Liver (tissue), 9 donors: Measurements from ENCODE around the gene URAD. TPM values are rescaled to one million over a fixed set of nuclear protein-coding genes. Genes with fewer than 3 reads are reported as not detected.

ENCODE experiments used
- DNase-seq: peaks from one replicate; pipeline ENCODE4 v3.0.0-alpha.2; 2017; ENCODE audit warnings: low spot score
- H3K27ac ChIP-seq, 2 donors: one replicate each; pipeline ENCODE4 v1.7.0; 2013; ENCODE audit warnings: inconsistent platforms in 2 of 2, low read length in 2 of 2, control low read depth in 1 of 2, low read depth in 1 of 2, mild to moderate bottlenecking in 1 of 2
- H3K27me3 ChIP-seq, 4 donors: one replicate each; pipeline versions ENCODE4 v1.6.1 to v1.7.0; 2013; ENCODE audit warnings: low read length in 3 of 4, inconsistent platforms in 1 of 4, mild to moderate bottlenecking in 1 of 4, moderate library complexity in 1 of 4; ENCODE audit not compliant: control insufficient read depth in 4 of 4, insufficient read depth in 4 of 4
- H3K36me3 ChIP-seq, 4 donors: one replicate each; pipeline versions ENCODE4 v1.6.1 to v1.7.0; 2013; ENCODE audit warnings: low read length in 3 of 4, mild to moderate bottlenecking in 3 of 4, low read depth in 1 of 4, moderate library complexity in 1 of 4; ENCODE audit not compliant: control insufficient read depth in 4 of 4, insufficient read depth in 3 of 4
- H3K4me1 ChIP-seq, 4 donors: one replicate each; pipeline versions ENCODE4 v1.6.1 to v1.7.0; 2013; ENCODE audit warnings: low read length in 3 of 4, mild to moderate bottlenecking in 3 of 4, moderate library complexity in 1 of 4; ENCODE audit not compliant: control insufficient read depth in 4 of 4, insufficient read depth in 4 of 4
- H3K4me3 ChIP-seq, 3 donors: one replicate each; pipeline versions ENCODE4 v1.6.1 to v1.7.0; 2013; ENCODE audit warnings: low read length in 3 of 3, control low read depth in 1 of 3, low read depth in 1 of 3, mild to moderate bottlenecking in 1 of 3
- H3K9ac ChIP-seq, 2 donors: one replicate each; pipeline ENCODE4 v1.7.0; 2013; ENCODE audit warnings: low read length in 2 of 2, mild to moderate bottlenecking in 2 of 2, moderate library complexity in 2 of 2, control low read depth in 1 of 2, low read depth in 1 of 2
- H3K9me3 ChIP-seq, 4 donors: one replicate each; pipeline versions ENCODE4 v1.6.1 to v1.7.0; 2013; ENCODE audit warnings: low read length in 3 of 4; ENCODE audit not compliant: control insufficient read depth in 4 of 4
- EGR1 ChIP-seq, 2 donors: IDR thresholded peaks; 2 replicates each; pipeline ENCODE4 v1.6.1; 2016 to 2018; ENCODE audit warnings: antibody characterized with exemption in 2 of 2, low read depth in 2 of 2
- FOXA2 ChIP-seq: IDR thresholded peaks from 2 replicates; pipeline ENCODE4 v1.6.1; 2016; ENCODE audit warnings: antibody characterized with exemption
- GABPA ChIP-seq, 2 donors: IDR thresholded peaks in 1 of 2; conservative IDR thresholded peaks in 1 of 2; 2 replicates each; pipeline ENCODE4 v1.6.1; 2016; ENCODE audit warnings: antibody characterized with exemption in 2 of 2, mild to moderate bottlenecking in 1 of 2, moderate library complexity in 1 of 2
- HNF4A ChIP-seq, 2 donors: conservative IDR thresholded peaks; 2 replicates each; pipeline ENCODE4 v1.6.1; 2016; ENCODE audit warnings: antibody characterized with exemption in 2 of 2, mild to moderate bottlenecking in 2 of 2
- HNF4G ChIP-seq: IDR thresholded peaks from 2 replicates; pipeline ENCODE4 v1.6.1; 2016; ENCODE audit warnings: antibody characterized with exemption
- MAX ChIP-seq: IDR thresholded peaks from 2 replicates; pipeline ENCODE4 v1.6.1; 2016; ENCODE audit warnings: antibody characterized with exemption
- NR2F2 ChIP-seq: IDR thresholded peaks from 2 replicates; pipeline ENCODE4 v1.6.1; 2016; ENCODE audit warnings: antibody characterized with exemption
- RAD21 ChIP-seq, 2 donors: IDR thresholded peaks; 2 replicates each; pipeline ENCODE4 v1.6.1; 2016; ENCODE audit warnings: antibody characterized with exemption in 2 of 2, mild to moderate bottlenecking in 2 of 2
- SP1 ChIP-seq: IDR thresholded peaks from 2 replicates; pipeline ENCODE4 v1.6.1; 2018; ENCODE audit warnings: antibody characterized with exemption, mild to moderate bottlenecking
- YY1 ChIP-seq: IDR thresholded peaks from 2 replicates; pipeline ENCODE4 v1.6.1; 2016; ENCODE audit warnings: antibody characterized with exemption, mild to moderate bottlenecking
- WGBS: extraction: QIAGEN DNeasy Blood & Tissue Kit; methylation state at CpG from one replicate; pipeline ENCODE4 v1.1.7; 2013; 5-methylcytosine and 5-hydroxymethylcytosine counted together
- polyA plus RNA-seq, 2 donors: library from polyadenylated mRNA; stranded (reverse) in 1 of 2; unstranded in 1 of 2; fragments of 200-250 nt in 1 of 2; fragments of >200 nt in 1 of 2; fragmentation: Nextera tagmentation in 1 of 2; extraction: Ambion mirVana in 1 of 2; gene quantifications; one replicate each; pipeline versions ENCODE4 v1.2.1 to v1.2.3, GENCODE V29; 2013 to 2015
- total RNA-seq, 2 donors: library from RNA; depleted of rRNA; stranded (reverse); fragments of >200 nt; gene quantifications; one replicate each; pipeline ENCODE4 v1.2.3, GENCODE V29; 2014
- TF ChIP-seq, protein P1 (sequence below): IDR thresholded peaks from 2 replicates; pipeline ENCODE4 v1.6.1; 2016; ENCODE audit warnings: antibody characterized with exemption
- TF ChIP-seq, protein P2 (sequence below): IDR thresholded peaks from 2 replicates; pipeline ENCODE4 v1.6.1; 2016; ENCODE audit warnings: antibody characterized with exemption
- TF ChIP-seq, protein P3 (sequence below): fragments of 150-350 bp; IDR thresholded peaks from 2 replicates; pipeline ENCODE4 v1.5.1; 2017; ENCODE audit warnings: improper control_type of control experiment, low read depth, low read length; ENCODE audit not compliant: missing input control
- TF ChIP-seq, protein P4 (sequence below): IDR thresholded peaks from 2 replicates; pipeline ENCODE4 v1.6.1; 2016; ENCODE audit warnings: antibody characterized with exemption, mild to moderate bottlenecking
- donor health status: healthy.
- donor health status: healthy.
- donor health status: healthy.
- donor health status: healthy.
- donor health status: healthy.

The URAD gene
- total and polyA plus RNA-seq, 4 donors, result not detected

GRCh38 chr13:27985600-27985999, 2.9 kb downstream of the URAD start (continued):
- TF ChIP-seq EGR1 (IDR thresholded peaks at IDR 0.05; ENCODE audit: low read depth in 2 of 2) (no peak), SP1 (no peak), HNF4G (no peak)
- TF ChIP-seq, protein P1, sequence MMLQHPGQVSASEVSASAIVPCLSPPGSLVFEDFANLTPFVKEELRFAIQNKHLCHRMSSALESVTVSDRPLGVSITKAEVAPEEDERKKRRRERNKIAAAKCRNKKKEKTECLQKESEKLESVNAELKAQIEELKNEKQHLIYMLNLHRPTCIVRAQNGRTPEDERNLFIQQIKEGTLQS, result no peak
- TF ChIP-seq, protein P2, sequence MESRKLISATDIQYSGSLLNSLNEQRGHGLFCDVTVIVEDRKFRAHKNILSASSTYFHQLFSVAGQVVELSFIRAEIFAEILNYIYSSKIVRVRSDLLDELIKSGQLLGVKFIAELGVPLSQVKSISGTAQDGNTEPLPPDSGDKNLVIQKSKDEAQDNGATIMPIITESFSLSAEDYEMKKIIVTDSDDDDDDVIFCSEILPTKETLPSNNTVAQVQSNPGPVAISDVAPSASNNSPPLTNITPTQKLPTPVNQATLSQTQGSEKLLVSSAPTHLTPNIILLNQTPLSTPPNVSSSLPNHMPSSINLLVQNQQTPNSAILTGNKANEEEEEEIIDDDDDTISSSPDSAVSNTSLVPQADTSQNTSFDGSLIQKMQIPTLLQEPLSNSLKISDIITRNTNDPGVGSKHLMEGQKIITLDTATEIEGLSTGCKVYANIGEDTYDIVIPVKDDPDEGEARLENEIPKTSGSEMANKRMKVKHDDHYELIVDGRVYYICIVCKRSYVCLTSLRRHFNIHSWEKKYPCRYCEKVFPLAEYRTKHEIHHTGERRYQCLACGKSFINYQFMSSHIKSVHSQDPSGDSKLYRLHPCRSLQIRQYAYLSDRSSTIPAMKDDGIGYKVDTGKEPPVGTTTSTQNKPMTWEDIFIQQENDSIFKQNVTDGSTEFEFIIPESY, result no peak

DNA sequence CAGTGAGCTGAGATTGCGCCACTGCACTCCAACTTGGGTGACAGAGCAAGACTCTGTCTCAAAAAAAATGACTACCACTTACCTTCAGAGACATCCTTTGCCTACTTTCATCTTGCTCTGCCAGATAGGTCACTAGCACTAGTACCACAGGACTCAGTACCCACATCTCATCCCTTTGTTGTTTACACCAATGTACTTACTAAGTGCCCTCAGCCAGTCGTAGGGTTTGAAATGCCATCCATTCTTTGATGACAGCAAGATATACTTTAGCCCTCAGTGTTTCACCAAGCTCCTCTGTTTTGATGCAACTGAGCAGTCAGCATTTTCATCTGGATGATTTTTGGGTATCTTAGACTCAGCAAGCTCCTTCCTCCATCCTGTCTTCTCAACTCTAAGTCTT, 6.1 kb downstream of the URAD start:
- H3K27ac ChIP-seq, result no peak overlapping the region
- 67% methylated on average over 2 of the region's 2 CpGs for WGBS
- TF ChIP-seq, protein P3, sequence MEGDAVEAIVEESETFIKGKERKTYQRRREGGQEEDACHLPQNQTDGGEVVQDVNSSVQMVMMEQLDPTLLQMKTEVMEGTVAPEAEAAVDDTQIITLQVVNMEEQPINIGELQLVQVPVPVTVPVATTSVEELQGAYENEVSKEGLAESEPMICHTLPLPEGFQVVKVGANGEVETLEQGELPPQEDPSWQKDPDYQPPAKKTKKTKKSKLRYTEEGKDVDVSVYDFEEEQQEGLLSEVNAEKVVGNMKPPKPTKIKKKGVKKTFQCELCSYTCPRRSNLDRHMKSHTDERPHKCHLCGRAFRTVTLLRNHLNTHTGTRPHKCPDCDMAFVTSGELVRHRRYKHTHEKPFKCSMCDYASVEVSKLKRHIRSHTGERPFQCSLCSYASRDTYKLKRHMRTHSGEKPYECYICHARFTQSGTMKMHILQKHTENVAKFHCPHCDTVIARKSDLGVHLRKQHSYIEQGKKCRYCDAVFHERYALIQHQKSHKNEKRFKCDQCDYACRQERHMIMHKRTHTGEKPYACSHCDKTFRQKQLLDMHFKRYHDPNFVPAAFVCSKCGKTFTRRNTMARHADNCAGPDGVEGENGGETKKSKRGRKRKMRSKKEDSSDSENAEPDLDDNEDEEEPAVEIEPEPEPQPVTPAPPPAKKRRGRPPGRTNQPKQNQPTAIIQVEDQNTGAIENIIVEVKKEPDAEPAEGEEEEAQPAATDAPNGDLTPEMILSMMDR, result no peak
- TF ChIP-seq, protein P1, result no peak
- TF ChIP-seq YY1 (no peak), SP1 (no peak), GABPA (IDR thresholded peaks at IDR 0.05 in 1 of 2, conservative IDR thresholded peaks at IDR 0.05 in 1 of 2) (no peak), NR2F2 (no peak), RAD21 (IDR thresholded peaks at IDR 0.05) (no peak), HNF4A (conservative IDR thresholded peaks at IDR 0.05) (no peak), MAX (no peak), EGR1 (IDR thresholded peaks at IDR 0.05; ENCODE audit: low read depth in 2 of 2) (no peak), HNF4G (no peak), FOXA2 (no peak)
- TF ChIP-seq, protein P4, sequence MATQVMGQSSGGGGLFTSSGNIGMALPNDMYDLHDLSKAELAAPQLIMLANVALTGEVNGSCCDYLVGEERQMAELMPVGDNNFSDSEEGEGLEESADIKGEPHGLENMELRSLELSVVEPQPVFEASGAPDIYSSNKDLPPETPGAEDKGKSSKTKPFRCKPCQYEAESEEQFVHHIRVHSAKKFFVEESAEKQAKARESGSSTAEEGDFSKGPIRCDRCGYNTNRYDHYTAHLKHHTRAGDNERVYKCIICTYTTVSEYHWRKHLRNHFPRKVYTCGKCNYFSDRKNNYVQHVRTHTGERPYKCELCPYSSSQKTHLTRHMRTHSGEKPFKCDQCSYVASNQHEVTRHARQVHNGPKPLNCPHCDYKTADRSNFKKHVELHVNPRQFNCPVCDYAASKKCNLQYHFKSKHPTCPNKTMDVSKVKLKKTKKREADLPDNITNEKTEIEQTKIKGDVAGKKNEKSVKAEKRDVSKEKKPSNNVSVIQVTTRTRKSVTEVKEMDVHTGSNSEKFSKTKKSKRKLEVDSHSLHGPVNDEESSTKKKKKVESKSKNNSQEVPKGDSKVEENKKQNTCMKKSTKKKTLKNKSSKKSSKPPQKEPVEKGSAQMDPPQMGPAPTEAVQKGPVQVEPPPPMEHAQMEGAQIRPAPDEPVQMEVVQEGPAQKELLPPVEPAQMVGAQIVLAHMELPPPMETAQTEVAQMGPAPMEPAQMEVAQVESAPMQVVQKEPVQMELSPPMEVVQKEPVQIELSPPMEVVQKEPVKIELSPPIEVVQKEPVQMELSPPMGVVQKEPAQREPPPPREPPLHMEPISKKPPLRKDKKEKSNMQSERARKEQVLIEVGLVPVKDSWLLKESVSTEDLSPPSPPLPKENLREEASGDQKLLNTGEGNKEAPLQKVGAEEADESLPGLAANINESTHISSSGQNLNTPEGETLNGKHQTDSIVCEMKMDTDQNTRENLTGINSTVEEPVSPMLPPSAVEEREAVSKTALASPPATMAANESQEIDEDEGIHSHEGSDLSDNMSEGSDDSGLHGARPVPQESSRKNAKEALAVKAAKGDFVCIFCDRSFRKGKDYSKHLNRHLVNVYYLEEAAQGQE, result no peak
- TF ChIP-seq, protein P2, result no peak
- no peaks in the 10 kb centered on the region for H3K9me3 ChIP-seq
- no peak overlapping the region for H3K4me3 ChIP-seq
- no peak overlapping the region for H3K9ac ChIP-seq
- peaks cover 6 to 31% (median 18%) of the 10 kb centered on the region in 4 donors for H3K27me3 ChIP-seq
- no peak for DNase-seq
- peaks cover 6 to 33% (median 25%) of the 10 kb centered on the region in 4 donors for H3K4me1 ChIP-seq
- no peaks in the 10 kb centered on the region for H3K36me3 ChIP-seq
